Neural progenitor cell (in vitro differentiated cells): ENCODE data around the gene MADD. TPM values are rescaled to one million over a fixed set of nuclear protein-coding genes. Genes with fewer than 3 reads are reported as not detected.

Experiments used
- DNase-seq: peaks from one replicate; pipeline ENCODE4 v3.0.0-alpha.2; 2016; ENCODE audit warnings: low spot score
- H2AFZ ChIP-seq: fragments of 200-600 bp; sonication (generic); replicated peaks from 2 replicates; pipeline ENCODE4 v1.6.1; 2016; ENCODE audit warnings: antibody characterized with exemption
- H3F3A ChIP-seq: fragments of 200-600 bp; sonication (generic); 2 replicates; pipeline ENCODE4 v1.6.1; 2016; ENCODE audit warnings: antibody characterized with exemption, low read depth
- H3K27ac ChIP-seq: fragments of 200-600 bp; sonication (generic); 2 replicates; pipeline ENCODE4 v1.5.1; 2016; ENCODE audit warnings: mild to moderate bottlenecking
- H3K27me3 ChIP-seq: fragments of 200-600 bp; sonication (generic); 2 replicates; pipeline ENCODE4 v1.6.1; 2016; ENCODE audit warnings: mild to moderate bottlenecking, moderate library complexity
- H3K36me3 ChIP-seq: fragments of 200-600 bp; sonication (generic); 2 replicates; pipeline ENCODE4 v1.5.1; 2016
- H3K4me1 ChIP-seq: fragments of 200-600 bp; sonication (generic); 2 replicates; pipeline ENCODE4 v1.6.1; 2016; ENCODE audit warnings: mixed run types
- H3K4me2 ChIP-seq: fragments of 200-600 bp; sonication (generic); 2 replicates; pipeline ENCODE4 v1.6.1; 2016
- H3K4me3 ChIP-seq: fragments of 200-600 bp; sonication (generic); 2 replicates; pipeline ENCODE4 v1.5.1; 2016
- H3K79me2 ChIP-seq: fragments of 200-600 bp; sonication (generic); 2 replicates; pipeline ENCODE4 v1.6.1; 2016; ENCODE audit warnings: low read depth
- H3K9ac ChIP-seq: fragments of 200-600 bp; sonication (generic); 2 replicates; pipeline ENCODE4 v1.6.1; 2016
- H3K9me3 ChIP-seq: fragments of 200-600 bp; sonication (generic); 2 replicates; pipeline ENCODE4 v1.5.1; 2016; ENCODE audit warnings: low read depth
- H4K20me1 ChIP-seq: fragments of 200-600 bp; sonication (generic); 2 replicates; pipeline ENCODE4 v1.6.1; 2016; ENCODE audit warnings: low read depth
- H3K27ac Mint-ChIP-seq: 3 replicates; pipeline ENCODE4 v1.8.0; 2021; ENCODE audit warnings: mixed read lengths
- H3K27me3 Mint-ChIP-seq: 2 replicates; pipeline ENCODE4 v1.8.0; 2022; ENCODE audit warnings: low read depth, mild to moderate bottlenecking, inconsistent platforms, moderate library complexity, mixed read lengths; ENCODE audit not compliant: insufficient read depth
- H3K36me3 Mint-ChIP-seq: 3 replicates; pipeline ENCODE4 v1.8.0; 2021; ENCODE audit warnings: mixed read lengths
- H3K4me1 Mint-ChIP-seq: 3 replicates; pipeline ENCODE4 v1.8.0; 2021; ENCODE audit warnings: mixed read lengths
- H3K4me3 Mint-ChIP-seq: 3 replicates; pipeline ENCODE4 v1.8.0; 2021; ENCODE audit warnings: mild to moderate bottlenecking, moderate library complexity, mixed read lengths
- H3K9me3 Mint-ChIP-seq: 3 replicates; pipeline ENCODE4 v1.8.0; 2020; ENCODE audit warnings: mixed read lengths
- EZH2 ChIP-seq: fragments of 200-600 bp; sonication (generic); IDR thresholded peaks from 2 replicates; pipeline ENCODE4 v1.6.1; 2017; ENCODE audit warnings: antibody characterized with exemption, mild to moderate bottlenecking, moderate library complexity
- EZH2phosphoT487 ChIP-seq: fragments of 200-600 bp; sonication (generic); IDR thresholded peaks from 2 replicates; pipeline ENCODE4 v1.6.1; 2017; ENCODE audit warnings: antibody characterized with exemption
- total RNA-seq: library from RNA; depleted of rRNA; stranded (reverse); fragments of >200 nt; gene quantifications from 2 replicates; pipeline ENCODE4 v1.2.3, GENCODE V29; 2015; ENCODE audit warnings: low replicate concordance
- TF ChIP-seq, protein P1 (sequence below): fragments of 200-600 bp; sonication (generic); IDR thresholded peaks from 2 replicates; pipeline ENCODE4 v1.5.1; 2017; ENCODE audit warnings: antibody characterized with exemption, mild to moderate bottlenecking

Gene MADD
- total RNA-seq, 1 donor from 2014 or later, result 16.1 TPM

DNA sequence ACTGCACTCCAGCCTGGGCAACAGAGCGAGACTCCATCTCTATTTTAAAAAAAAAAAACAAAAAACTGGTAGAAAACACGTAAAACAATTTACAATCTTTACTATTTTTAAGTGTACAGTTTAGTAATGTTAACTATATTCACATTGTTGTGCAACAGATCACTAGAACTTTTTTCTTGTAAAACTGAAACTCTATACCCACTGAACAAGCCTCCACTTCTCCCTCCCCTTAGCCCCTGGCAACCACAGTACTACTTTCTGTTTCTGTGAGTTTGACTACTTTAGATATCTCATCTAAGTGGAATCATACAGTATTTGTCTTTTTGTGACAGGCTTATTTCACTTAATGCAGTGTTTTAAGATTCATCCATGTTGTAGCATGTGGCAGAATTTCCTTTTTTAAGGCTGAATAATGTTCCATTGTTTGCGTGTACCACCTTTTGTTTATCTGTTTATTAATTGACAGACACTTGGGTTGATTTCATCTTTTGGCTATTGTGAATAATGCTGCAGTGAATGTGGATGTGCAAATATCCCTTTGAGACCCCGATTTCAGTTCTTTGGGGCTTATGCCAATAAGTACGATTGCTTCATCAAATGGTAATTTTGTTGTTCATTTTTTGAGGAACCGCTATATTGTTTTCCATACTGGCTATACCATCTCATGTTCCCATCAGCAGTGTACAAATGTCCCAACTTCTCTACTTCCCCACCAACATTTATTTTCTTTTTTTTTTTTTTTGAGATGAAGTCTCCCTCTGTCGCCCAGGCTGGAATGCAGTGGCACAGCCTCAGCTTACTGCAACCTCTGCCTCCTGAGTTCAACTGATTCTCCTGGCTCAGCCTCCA, 44.2 kb upstream of the MADD start:
- Mint-ChIP-seq H3K4me3 (no peak overlapping the region), H3K9me3 (no peaks in the 10 kb centered on the region), H3K36me3 (no peaks in the 10 kb centered on the region), H3K27ac (no peak overlapping the region), H3K27me3 (peaks cover 2% of the 10 kb centered on the region), H3K4me1 (no peaks in the 10 kb centered on the region)
- Histone ChIP-seq H3K27ac (no peak overlapping the region), H3K79me2 (no peaks in the 10 kb centered on the region), H3K9me3 (no peaks in the 10 kb centered on the region), H3F3A (no peaks in the 10 kb centered on the region), H3K4me1 (no peaks in the 10 kb centered on the region), H3K4me3 (no peak overlapping the region), H3K36me3 (no peaks in the 10 kb centered on the region), H4K20me1 (no peaks in the 10 kb centered on the region), H3K9ac (no peak overlapping the region), H3K4me2 (no peak overlapping the region), H2AFZ (no peak overlapping the region), H3K27me3 (no peaks in the 10 kb centered on the region)
- no peak for DNase-seq
- TF ChIP-seq EZH2, result no peak
- TF ChIP-seq, protein P1, sequence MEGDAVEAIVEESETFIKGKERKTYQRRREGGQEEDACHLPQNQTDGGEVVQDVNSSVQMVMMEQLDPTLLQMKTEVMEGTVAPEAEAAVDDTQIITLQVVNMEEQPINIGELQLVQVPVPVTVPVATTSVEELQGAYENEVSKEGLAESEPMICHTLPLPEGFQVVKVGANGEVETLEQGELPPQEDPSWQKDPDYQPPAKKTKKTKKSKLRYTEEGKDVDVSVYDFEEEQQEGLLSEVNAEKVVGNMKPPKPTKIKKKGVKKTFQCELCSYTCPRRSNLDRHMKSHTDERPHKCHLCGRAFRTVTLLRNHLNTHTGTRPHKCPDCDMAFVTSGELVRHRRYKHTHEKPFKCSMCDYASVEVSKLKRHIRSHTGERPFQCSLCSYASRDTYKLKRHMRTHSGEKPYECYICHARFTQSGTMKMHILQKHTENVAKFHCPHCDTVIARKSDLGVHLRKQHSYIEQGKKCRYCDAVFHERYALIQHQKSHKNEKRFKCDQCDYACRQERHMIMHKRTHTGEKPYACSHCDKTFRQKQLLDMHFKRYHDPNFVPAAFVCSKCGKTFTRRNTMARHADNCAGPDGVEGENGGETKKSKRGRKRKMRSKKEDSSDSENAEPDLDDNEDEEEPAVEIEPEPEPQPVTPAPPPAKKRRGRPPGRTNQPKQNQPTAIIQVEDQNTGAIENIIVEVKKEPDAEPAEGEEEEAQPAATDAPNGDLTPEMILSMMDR, result no peak
- TF ChIP-seq EZH2phosphoT487, result no peak

DNA sequence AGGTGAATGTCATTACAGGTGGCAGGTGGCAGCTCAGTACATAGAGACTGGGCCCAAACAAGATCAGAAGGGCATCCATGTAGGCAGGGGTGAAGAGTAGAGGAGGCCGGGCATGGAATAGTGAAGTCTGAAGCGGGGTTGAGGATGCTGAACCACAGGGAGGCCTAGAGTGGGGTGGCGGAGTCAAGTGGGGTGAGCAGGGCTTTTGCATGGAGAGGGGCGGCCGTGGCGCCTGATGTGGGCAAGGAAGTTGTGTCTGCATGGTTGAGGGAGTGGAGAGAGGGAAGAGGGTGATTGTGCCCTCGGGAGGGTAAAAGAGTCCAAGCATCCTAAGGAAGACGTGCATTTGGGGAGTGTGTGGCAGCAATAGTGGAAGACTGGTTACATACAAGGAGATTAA, 40.8 kb upstream of the MADD start:
- TF ChIP-seq EZH2phosphoT487, result no peak
- TF ChIP-seq EZH2, result no peak
- TF ChIP-seq, protein P1, result no peak
- Mint-ChIP-seq H3K27ac (no peak overlapping the region), H3K9me3 (no peaks in the 10 kb centered on the region), H3K36me3 (no peaks in the 10 kb centered on the region), H3K4me3 (no peak overlapping the region), H3K4me1 (no peaks in the 10 kb centered on the region), H3K27me3 (peaks cover 4% of the 10 kb centered on the region)
- Histone ChIP-seq H4K20me1 (no peaks in the 10 kb centered on the region), H3K36me3 (no peaks in the 10 kb centered on the region), H3K9me3 (no peaks in the 10 kb centered on the region), H3K4me3 (no peak overlapping the region), H3K4me1 (no peaks in the 10 kb centered on the region), H3K79me2 (no peaks in the 10 kb centered on the region), H3F3A (no peaks in the 10 kb centered on the region), H3K9ac (no peak overlapping the region), H3K27me3 (no peaks in the 10 kb centered on the region), H3K27ac (no peak overlapping the region), H2AFZ (no peak overlapping the region), H3K4me2 (no peak overlapping the region)
- no peak for DNase-seq

DNA sequence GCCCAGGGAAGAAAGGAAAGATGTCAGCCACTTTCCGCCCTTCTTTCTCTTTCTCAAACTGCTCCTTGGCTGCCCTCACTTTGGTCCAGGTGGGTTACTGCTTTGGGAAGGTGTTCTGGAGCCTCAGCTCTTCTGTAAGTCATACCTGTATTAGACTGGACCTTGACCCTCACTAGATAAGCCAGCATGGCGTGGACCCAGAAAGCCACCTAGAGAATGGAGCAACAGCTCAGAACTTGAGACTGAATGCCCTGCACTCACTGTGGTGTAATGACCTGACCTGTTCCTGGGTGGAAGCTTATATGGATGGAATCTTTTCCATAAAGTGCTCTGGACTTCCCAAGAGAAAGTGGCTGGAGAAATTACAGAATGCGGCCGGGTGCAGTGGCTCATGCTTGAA, 36.9 kb upstream of the MADD start:
- no peaks in the 10 kb centered on the region for H3K9me3 Mint-ChIP-seq
- Histone ChIP-seq H3K4me1 (no peaks in the 10 kb centered on the region), H3F3A (no peaks in the 10 kb centered on the region), H3K4me3 (no peak overlapping the region), H3K79me2 (no peaks in the 10 kb centered on the region), H3K9ac (no peak overlapping the region), H3K27me3 (no peaks in the 10 kb centered on the region), H3K27ac (no peak overlapping the region), H4K20me1 (no peaks in the 10 kb centered on the region), H3K36me3 (no peaks in the 10 kb centered on the region), H3K9me3 (no peaks in the 10 kb centered on the region), H3K4me2 (no peak overlapping the region), H2AFZ (no peak overlapping the region)
- TF ChIP-seq EZH2 (no peak), EZH2phosphoT487 (no peak)
- TF ChIP-seq, protein P1, result no peak
- no peak overlapping the region for H3K27ac Mint-ChIP-seq
- H3K27me3 Mint-ChIP-seq, result peaks cover 5% of the 10 kb centered on the region
- H3K36me3 Mint-ChIP-seq, result peaks cover 5% of the 10 kb centered on the region
- DNase-seq, result no peak
- H3K4me1 Mint-ChIP-seq, result peaks cover 10% of the 10 kb centered on the region
- no peak overlapping the region for H3K4me3 Mint-ChIP-seq
